Thyroid gland (tissue), 4 donors: Measurements from ENCODE around the gene CCL20. TPM values are rescaled to one million over a fixed set of nuclear protein-coding genes. Genes with fewer than 3 reads are reported as not detected.

Experiments used
- DNase-seq, 2 donors: peaks; one replicate each; pipeline ENCODE4 v3.0.0-alpha.2; 2019
- H3K27ac ChIP-seq, 3 donors: fragments of 200-600 bp; sonication (generic); 1 replicate in 2 of 3; 2 replicates in 1 of 3; pipeline ENCODE4 v1.5.1; 2016 to 2019; ENCODE audit warnings: mild to moderate bottlenecking in 1 of 3, moderate library complexity in 1 of 3
- H3K27me3 ChIP-seq: fragments of 200-600 bp; sonication (generic); one replicate; pipeline ENCODE4 v1.5.1; 2019
- H3K36me3 ChIP-seq, 2 donors: fragments of 200-600 bp; sonication (generic); one replicate each; pipeline ENCODE4 v1.5.1; 2016 to 2019
- H3K4me1 ChIP-seq, 2 donors: fragments of 200-600 bp; sonication (generic); one replicate each; pipeline ENCODE4 v1.5.1; 2017 to 2019
- H3K4me3 ChIP-seq, 3 donors: fragments of 200-600 bp; sonication (generic); replicated peaks in 1 of 3; 1 replicate in 2 of 3; 2 replicates in 1 of 3; pipeline ENCODE4 v1.5.1; 2016; ENCODE audit warnings: mild to moderate bottlenecking in 1 of 3
- H3K9me3 ChIP-seq: fragments of 200-600 bp; sonication (generic); one replicate; pipeline ENCODE4 v1.5.1; 2017
- CTCF ChIP-seq, 6 experiments: fragments of 200-600 bp in 3 of 6; fragments of 450-650 bp in 3 of 6; sonication (generic) in 3 of 6; IDR thresholded peaks; one replicate each; pipeline ENCODE4 v1.5.1; 2016 to 2019; ENCODE audit warnings: antibody characterized with exemption in 6 of 6, mild to moderate bottlenecking in 2 of 6, inconsistent platforms in 1 of 6, moderate library complexity in 1 of 6
- POLR2A ChIP-seq, 2 donors: fragments of 450-650 bp; IDR thresholded peaks; one replicate each; pipeline ENCODE4 v1.6.1; 2017; ENCODE audit warnings: antibody characterized with exemption in 2 of 2, mild to moderate bottlenecking in 2 of 2, moderate library complexity in 1 of 2
- WGBS, 2 donors: methylation state at CpG; one replicate each; pipeline ENCODE4 v1.1.5; 2017; 5-methylcytosine and 5-hydroxymethylcytosine counted together
- intact Hi-C: fragments of 100-400 bp; cut with DNase I; formaldehyde crosslinking; loops from one replicate; pipeline ENCODE4 v1.15.1; 2023
- total RNA-seq, 4 donors: library from RNA; depleted of rRNA; stranded (reverse); fragments of >200 nt; gene quantifications; one replicate each; pipeline ENCODE4 v1.2.3, GENCODE V29; 2016

CCL20 gene
- total RNA-seq, 4 donors from 2014 or later = not detected

GRCh38 chr2:227812001-227812400, 1.6 kb upstream of the CCL20 start:
- no peak for TF ChIP-seq POLR2A (IDR thresholded peaks at IDR 0.05)
- no peak for TF ChIP-seq CTCF (IDR thresholded peaks at IDR 0.05)
- no peak for DNase-seq
- no peaks in the 10 kb centered on the region for H3K9me3 ChIP-seq
- no peak overlapping the region for H3K4me3 ChIP-seq
- no peaks in the 10 kb centered on the region for H3K27me3 ChIP-seq
- 87 to 90% methylated on average over 4 of the region's 4 CpGs for WGBS, 2 donors
- H3K27ac ChIP-seq = no peak overlapping the region
- no peaks in the 10 kb centered on the region for H3K36me3 ChIP-seq
- no peaks in the 10 kb centered on the region for H3K4me1 ChIP-seq
- intact Hi-C loops = no loop called here

- Histone ChIP-seq H3K27me3 (no peaks in the 10 kb centered on the region), H3K4me3 (no peak overlapping the region), H3K9me3 (no peaks in the 10 kb centered on the region), H3K4me1 (peaks cover 0 to 3% of the 10 kb centered on the region in 2 donors), H3K36me3 (no peaks in the 10 kb centered on the region), H3K27ac (no peak overlapping the region)
- intact Hi-C loops = no loop called here
- TF ChIP-seq POLR2A (IDR thresholded peaks at IDR 0.05) (no peak), CTCF (IDR thresholded peaks at IDR 0.05) (no peak)
- DNase-seq = no peak
- 79 to 88% methylated on average over 2 of the region's 2 CpGs for WGBS, 2 donors
These were observed 447 bp upstream of the CCL20 start for GRCh38 chr2:227813229-227813561.

GRCh38 chr2:227815066-227815465, 1.4 kb downstream of the CCL20 start:
- DNase-seq = no peak
- no peaks in the 10 kb centered on the region for H3K9me3 ChIP-seq
- H3K27me3 ChIP-seq = no peaks in the 10 kb centered on the region
- intact Hi-C loops = no loop called here
- 63 to 65% methylated on average over 3 of the region's 3 CpGs for WGBS, 2 donors
- no peak for TF ChIP-seq CTCF (IDR thresholded peaks at IDR 0.05)
- no peak overlapping the region for H3K4me3 ChIP-seq
- H3K36me3 ChIP-seq = no peaks in the 10 kb centered on the region
- no peak overlapping the region for H3K27ac ChIP-seq
- peaks cover 0 to 3% of the 10 kb centered on the region in 2 donors for H3K4me1 ChIP-seq

GRCh38 chr2:227816507-227817294, 3.1 kb downstream of the CCL20 start:
- Histone ChIP-seq H3K27ac (no peak overlapping the region), H3K9me3 (no peaks in the 10 kb centered on the region), H3K36me3 (no peaks in the 10 kb centered on the region), H3K4me3 (no peak overlapping the region), H3K4me1 (peaks cover 0 to 3% of the 10 kb centered on the region in 2 donors), H3K27me3 (no peaks in the 10 kb centered on the region)
- no peak for DNase-seq
- TF ChIP-seq CTCF (IDR thresholded peaks at IDR 0.05) (no peak), POLR2A (IDR thresholded peaks at IDR 0.05) (no peak)
- WGBS, 2 donors = 96 to 97% methylated on average over 2 of the region's 2 CpGs
- intact Hi-C loops = no loop called here

GRCh38 chr2:227817336-227817735, 3.7 kb downstream of the CCL20 start:
- 86 to 89% methylated on average over 1 of the region's 1 CpG for WGBS, 2 donors
- Histone ChIP-seq H3K9me3 (no peaks in the 10 kb centered on the region), H3K27me3 (no peaks in the 10 kb centered on the region), H3K4me3 (no peak overlapping the region), H3K36me3 (no peaks in the 10 kb centered on the region), H3K27ac (no peak overlapping the region), H3K4me1 (peaks cover 0 to 3% of the 10 kb centered on the region in 2 donors)
- DNase-seq = no peak
- intact Hi-C loops = no loop called here
- no peak for TF ChIP-seq CTCF (IDR thresholded peaks at IDR 0.05)
- no peak for TF ChIP-seq POLR2A (IDR thresholded peaks at IDR 0.05)
